Measurements from ENCODE around the gene IL6R. TPM values are rescaled to one million over a fixed set of nuclear protein-coding genes. Genes with fewer than 3 reads are reported as not detected.

The IL6R gene
- total RNA-seq, 1 experiment from 2014 or later: 5.0 TPM

GRCh38 chr1:154460695-154461260 is 55.6 kb downstream of the IL6R start:
- no peaks in the 10 kb centered on the region for H3K27me3 Mint-ChIP-seq (ENCODE audit: unreplicated experiment)
- no peak for TF ChIP-seq CTCF (IDR thresholded peaks at IDR 0.05; ENCODE audit: unreplicated experiment)
- no peaks in the 10 kb centered on the region for H3K9me3 Mint-ChIP-seq (ENCODE audit: low read depth, unreplicated experiment)
- H3K36me3 Mint-ChIP-seq (ENCODE audit: insufficient read depth, unreplicated experiment): no peaks in the 10 kb centered on the region
- BruUV-seq (replicated peaks): no TSS peak
- H3K4me3 Mint-ChIP-seq (ENCODE audit: low read depth, unreplicated experiment): no peak overlapping the region
- peaks cover 8% of the 10 kb centered on the region for H3K4me1 Mint-ChIP-seq (ENCODE audit: low read depth, unreplicated experiment)
- CTCF ChIA-PET: no interaction called here
- no peak overlapping the region for H3K27ac Mint-ChIP-seq (ENCODE audit: unreplicated experiment)
- no peak for DNase-seq
- intact Hi-C loops (cut with micrococcal nuclease; ENCODE audit: unreplicated experiment): no loop called here

GRCh38 chr1:154463512-154463990 is 58.4 kb downstream of the IL6R start:
- Mint-ChIP-seq H3K36me3 (ENCODE audit: insufficient read depth, unreplicated experiment) (no peaks in the 10 kb centered on the region), H3K27ac (ENCODE audit: unreplicated experiment) (no peak overlapping the region), H3K9me3 (ENCODE audit: low read depth, unreplicated experiment) (no peaks in the 10 kb centered on the region), H3K4me1 (ENCODE audit: low read depth, unreplicated experiment) (peaks cover 8% of the 10 kb centered on the region), H3K4me3 (ENCODE audit: low read depth, unreplicated experiment) (no peak overlapping the region), H3K27me3 (ENCODE audit: unreplicated experiment) (no peaks in the 10 kb centered on the region)
- intact Hi-C loops (cut with micrococcal nuclease; ENCODE audit: unreplicated experiment): no loop called here
- no peak for TF ChIP-seq CTCF (IDR thresholded peaks at IDR 0.05; ENCODE audit: unreplicated experiment)
- CTCF ChIA-PET: interaction anchor here (0.7 kb wide), 2 partner anchors 72 to 998 kb away, joined by 3 read pairs; no protein-coding TSS in a partner anchor
- BruUV-seq (replicated peaks): no TSS peak
- no peak for DNase-seq

- Mint-ChIP-seq H3K36me3 (ENCODE audit: insufficient read depth, unreplicated experiment) (no peaks in the 10 kb centered on the region), H3K4me1 (ENCODE audit: low read depth, unreplicated experiment) (peaks cover 8% of the 10 kb centered on the region), H3K4me3 (ENCODE audit: low read depth, unreplicated experiment) (no peak overlapping the region), H3K9me3 (ENCODE audit: low read depth, unreplicated experiment) (no peaks in the 10 kb centered on the region), H3K27me3 (ENCODE audit: unreplicated experiment) (no peaks in the 10 kb centered on the region), H3K27ac (ENCODE audit: unreplicated experiment) (no peak overlapping the region)
- CTCF ChIA-PET: no interaction called here
- no peak for TF ChIP-seq CTCF (IDR thresholded peaks at IDR 0.05; ENCODE audit: unreplicated experiment)
- no TSS peak for BruUV-seq (replicated peaks)
- DNase-seq: no peak
- intact Hi-C loops (cut with micrococcal nuclease; ENCODE audit: unreplicated experiment): no loop called here
These were observed 60.6 kb downstream of the IL6R start for GRCh38 chr1:154465621-154466195.

- intact Hi-C loops (cut with micrococcal nuclease; ENCODE audit: unreplicated experiment): no loop called here
- TF ChIP-seq CTCF (IDR thresholded peaks at IDR 0.05; ENCODE audit: unreplicated experiment): no peak
- BruUV-seq (replicated peaks): no TSS peak
- CTCF ChIA-PET: no interaction called here
- peaks cover 8% of the 10 kb centered on the region for H3K4me1 Mint-ChIP-seq (ENCODE audit: low read depth, unreplicated experiment)
- no peaks in the 10 kb centered on the region for H3K27me3 Mint-ChIP-seq (ENCODE audit: unreplicated experiment)
- no peak overlapping the region for H3K4me3 Mint-ChIP-seq (ENCODE audit: low read depth, unreplicated experiment)
- no peaks in the 10 kb centered on the region for H3K36me3 Mint-ChIP-seq (ENCODE audit: insufficient read depth, unreplicated experiment)
- DNase-seq: no peak
- no peaks in the 10 kb centered on the region for H3K9me3 Mint-ChIP-seq (ENCODE audit: low read depth, unreplicated experiment)
- no peak overlapping the region for H3K27ac Mint-ChIP-seq (ENCODE audit: unreplicated experiment)
These were observed 61.1 kb downstream of the IL6R start for GRCh38 chr1:154466206-154466605.

Data from Calu3 (cell line).